ENCODE results near the gene DOP1A.

Gene DOP1A

GRCh38 chr6:83097675-83098074 is 30.2 kb downstream of the DOP1A start:
- TF ChIP-seq CTCF (conservative IDR thresholded peaks at IDR 0.05), result no peak
- no peak for TF ChIP-seq ZFX (IDR thresholded peaks at IDR 0.05)

GRCh38 chr6:83098589-83098988 is 31.1 kb downstream of the DOP1A start:
- TF ChIP-seq ZFX (IDR thresholded peaks at IDR 0.05), result no peak
- H3K27ac ChIP-seq, result no peak overlapping the region

More at GRCh38 chr6:83097675-83098074, 30.2 kb downstream of the DOP1A start:
- H3K27ac ChIP-seq, result no peak overlapping the region

GRCh38 chr6:83108378-83108777 is 40.9 kb downstream of the DOP1A start:
- no peak for TF ChIP-seq ZFX (IDR thresholded peaks at IDR 0.05)
- no peak for TF ChIP-seq CTCF (conservative IDR thresholded peaks at IDR 0.05)
- H3K27ac ChIP-seq, result no peak overlapping the region

GRCh38 chr6:83113258-83113657 is 45.8 kb downstream of the DOP1A start:
- no peak for TF ChIP-seq CTCF (conservative IDR thresholded peaks at IDR 0.05)
- TF ChIP-seq ZFX (IDR thresholded peaks at IDR 0.05), result no peak
- no peak overlapping the region for H3K27ac ChIP-seq

GRCh38 chr6:83114164-83114563 is 46.7 kb downstream of the DOP1A start:
- H3K27ac ChIP-seq, result no peak overlapping the region
- TF ChIP-seq CTCF (conservative IDR thresholded peaks at IDR 0.05) (no peak), ZFX (IDR thresholded peaks at IDR 0.05) (no peak)

- TF ChIP-seq ZFX (IDR thresholded peaks at IDR 0.05) (no peak), CTCF (conservative IDR thresholded peaks at IDR 0.05) (no peak)
- H3K27ac ChIP-seq, result no peak overlapping the region
These were observed 50.3 kb downstream of the DOP1A start for GRCh38 chr6:83117802-83118201.

- TF ChIP-seq CTCF (conservative IDR thresholded peaks at IDR 0.05) (no peak), ZFX (IDR thresholded peaks at IDR 0.05) (no peak)
- H3K27ac ChIP-seq, result no peak overlapping the region
These were observed 52.4 kb downstream of the DOP1A start for GRCh38 chr6:83119742-83120300.

- H3K27ac ChIP-seq, result no peak overlapping the region
- TF ChIP-seq CTCF (conservative IDR thresholded peaks at IDR 0.05) (no peak), ZFX (IDR thresholded peaks at IDR 0.05) (no peak)
These were observed 57.1 kb downstream of the DOP1A start for GRCh38 chr6:83124553-83124952.
